B cell (primary cell): Measurements from ENCODE around the gene FBF1. TPM values are rescaled to one million over a fixed set of nuclear protein-coding genes. Genes with fewer than 3 reads are reported as not detected.
A peak's percentile ranks its signal among the peaks of the same experiment; 100 is the strongest.

ENCODE experiments used
- ATAC-seq: fragments of 200-7000 bp; cut with Tn5 transposase; one replicate; pipeline ENCODE4 v1.10.0; 2021; ENCODE audit warnings: low read depth, mild to moderate bottlenecking, moderate number of reproducible peaks, moderate library complexity
- CTCF ChIA-PET: fragments of 350-600 bp; sonication (Branson Sonifier 250); formaldehyde crosslinking; loops from one replicate; lab custom pipeline; 2021; ENCODE audit warnings: antibody characterized with exemption, inconsistent platforms; lab: Charles Lee
- POLR2A ChIA-PET: fragments of 350-600 bp; sonication (Branson Sonifier 250); formaldehyde crosslinking; loops from one replicate; lab custom pipeline; 2021; ENCODE audit warnings: antibody characterized with exemption; lab: Charles Lee
- DNase-seq: peaks from one replicate; pipeline ENCODE4 v3.0.0; 2013
- H2AFZ ChIP-seq: 2 replicates; pipeline ENCODE4 v1.6.1; 2012; ENCODE audit warnings: mild to moderate bottlenecking, low read depth, low read length; ENCODE audit not compliant: insufficient read depth, poor library complexity, severe bottlenecking
- H3K27ac ChIP-seq, 2 donors: 1 replicate in 1 of 2; 2 replicates in 1 of 2; pipeline ENCODE4 v1.5.1; 2012 to 2013; ENCODE audit warnings: low read length in 2 of 2, mild to moderate bottlenecking in 2 of 2, moderate library complexity in 1 of 2
- H3K27me3 ChIP-seq, 4 experiments: fragments of 200-600 bp in 1 of 4; sonication (generic) in 1 of 4; replicated peaks in 1 of 4; 1 replicate in 2 of 4; 2 replicates in 2 of 4; pipeline versions ENCODE4 v1.6.1 to v1.7.0; 2013 to 2016; ENCODE audit warnings: low read length in 3 of 4, mild to moderate bottlenecking in 2 of 4, mixed read lengths in 1 of 4, moderate library complexity in 1 of 4; ENCODE audit not compliant: insufficient read depth in 4 of 4, control insufficient read depth in 3 of 4; ENCODE audit errors: control extremely low read depth in 1 of 4
- H3K36me3 ChIP-seq, 2 experiments: replicated peaks in 1 of 2; 1 replicate in 1 of 2; 2 replicates in 1 of 2; pipeline versions ENCODE4 v1.6.1 to v1.7.1; 2013; ENCODE audit warnings: low read length in 1 of 2; ENCODE audit not compliant: insufficient read depth in 2 of 2, control insufficient read depth in 1 of 2; ENCODE audit errors: control extremely low read depth in 1 of 2, extremely low read depth in 1 of 2
- H3K4me1 ChIP-seq, 2 donors: fragments of 200-600 bp in 1 of 2; sonication (generic) in 1 of 2; 1 replicate in 1 of 2; 2 replicates in 1 of 2; pipeline versions ENCODE4 v1.5.1 to v1.6.1; 2013 to 2017; ENCODE audit warnings: low read length in 2 of 2; ENCODE audit not compliant: control insufficient read depth in 2 of 2, insufficient read depth in 2 of 2
- H3K4me2 ChIP-seq: replicated peaks from 2 replicates; pipeline ENCODE3; 2012; ENCODE audit warnings: mild to moderate bottlenecking, low read depth, low read length; ENCODE audit not compliant: poor library complexity, severe bottlenecking
- H3K4me3 ChIP-seq, 5 experiments: fragments of 200-600 bp in 1 of 5; sonication (generic) in 1 of 5; 1 replicate in 3 of 5; 2 replicates in 2 of 5; pipeline versions ENCODE4 v1.5.1 to v1.7.0; 2011 to 2016; ENCODE audit warnings: low read length in 4 of 5, mild to moderate bottlenecking in 4 of 5, low read depth in 2 of 5, control low read depth in 1 of 5, moderate library complexity in 1 of 5; ENCODE audit not compliant: insufficient read depth in 1 of 5; ENCODE audit errors: control extremely low read depth in 1 of 5, extremely low read depth in 1 of 5
- H3K79me2 ChIP-seq: fragments of 200-600 bp; sonication (generic); one replicate; pipeline ENCODE4 v1.6.0; 2016; ENCODE audit warnings: low read length; ENCODE audit not compliant: control insufficient read depth, insufficient read depth
- H3K9ac ChIP-seq: fragments of 200-600 bp; sonication (generic); 2 replicates; pipeline ENCODE4 v1.6.1; 2017; ENCODE audit warnings: mild to moderate bottlenecking, low read length, moderate library complexity
- H3K9me3 ChIP-seq, 3 donors: one replicate each; pipeline versions ENCODE4 v1.6.1 to v1.7.1; 2013; ENCODE audit warnings: low read length in 2 of 3; ENCODE audit not compliant: control insufficient read depth in 2 of 3, insufficient read depth in 1 of 3; ENCODE audit errors: control extremely low read depth in 1 of 3
- H4K20me1 ChIP-seq: 2 replicates; pipeline ENCODE4 v1.6.0; 2012; ENCODE audit warnings: mild to moderate bottlenecking, low read length; ENCODE audit not compliant: insufficient read depth, control insufficient read depth, poor library complexity, severe bottlenecking
- H3K27ac Mint-ChIP-seq: one replicate; pipeline ENCODE4 v1.8.0; 2021; ENCODE audit warnings: mixed read lengths
- H3K27me3 Mint-ChIP-seq: one replicate; pipeline ENCODE4 v1.8.0; 2021; ENCODE audit warnings: mixed read lengths
- H3K4me1 Mint-ChIP-seq: one replicate; pipeline ENCODE4 v1.8.0; 2021; ENCODE audit warnings: mixed read lengths
- H3K4me3 Mint-ChIP-seq: one replicate; pipeline ENCODE4 v1.8.0; 2021; ENCODE audit warnings: mixed read lengths
- H3K9me3 Mint-ChIP-seq: one replicate; pipeline ENCODE4 v1.8.0; 2022; ENCODE audit warnings: mixed read lengths; ENCODE audit not compliant: insufficient read depth
- EZH2 ChIP-seq: IDR thresholded peaks from 2 replicates; pipeline ENCODE4 v1.6.1; 2012; ENCODE audit warnings: borderline replicate concordance, low read depth, mild to moderate bottlenecking, moderate library complexity, low read length; ENCODE audit not compliant: insufficient read depth, poor library complexity, severe bottlenecking
- WGBS: methylation state at CpG from one replicate; pipeline ENCODE4 v1.1.5; 2013; ENCODE audit warnings: missing lambda C conversion rate; ENCODE audit not compliant: insufficient coverage; 5-methylcytosine and 5-hydroxymethylcytosine counted together
- intact Hi-C: fragments of 100-400 bp; cut with micrococcal nuclease; formaldehyde crosslinking; loops from one replicate; pipeline ENCODE4 v1.10.0; 2022
- polyA plus RNA-seq: library from polyadenylated mRNA; depleted of rRNA; stranded (reverse); fragments of >200 nt; gene quantifications from 2 replicates; pipeline ENCODE4 v1.2.3, GENCODE V29; 2012
- total RNA-seq, 2 donors: library from RNA; stranded (reverse); fragments of 120-200 nt in 1 of 2; gene quantifications; 1 replicate in 1 of 2; 2 replicates in 1 of 2; pipeline versions ENCODE4 v1.2.3 to v1.2.4, GENCODE V29; 2013 to 2022
- TF ChIP-seq, protein P1 (sequence below): fragments of 200-600 bp; IDR thresholded peaks from one replicate; pipeline ENCODE4 v1.8.0; 2022; ENCODE audit warnings: antibody characterized with exemption, mild to moderate bottlenecking

FBF1 gene
- total and polyA plus RNA-seq, 2 donors (not counting 1 experiment from before 2014, with no cell fraction given): 21.6 to 31.5 TPM

DNA sequence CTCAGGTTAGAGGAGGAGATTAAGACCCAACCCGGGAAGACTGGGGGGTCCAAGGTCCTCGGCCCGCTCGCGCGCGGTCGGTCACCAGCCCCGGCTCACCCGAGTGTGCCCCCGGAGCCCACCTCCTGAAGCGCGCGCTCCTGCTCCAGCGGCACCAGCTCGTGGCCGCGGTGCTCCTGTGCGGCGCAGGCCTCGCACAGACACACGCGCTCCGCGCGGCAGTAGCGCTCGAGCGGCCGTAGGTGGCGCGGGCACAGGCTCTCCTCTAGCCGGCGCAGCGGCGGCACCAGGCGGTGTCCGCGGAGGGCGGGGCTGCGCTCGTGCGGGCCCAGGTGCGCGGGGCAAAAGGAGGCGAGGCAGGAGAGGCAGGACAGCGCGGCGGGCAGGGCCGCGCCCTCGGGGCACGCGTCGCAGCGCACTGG lies 63.1 kb downstream of the FBF1 start:
- intact Hi-C loops: loop anchor here (2.0 to 5.0 kb wide), 2 partner anchors 27 to 35 kb away; partner anchors contain the start of genes MRPL38 and UNC13D
- CTCF ChIA-PET: interaction anchor here (0.6 to 5.6 kb wide), 16 partner anchors 8 to 125 kb away, joined by 3 to 52 read pairs (median 6); partner anchors contain the start of genes GALK1, TRIM65, UNC13D and UNK

More for the DNA sequence above, 63.1 kb downstream of the FBF1 start:
- ATAC-seq: peak; percentile 77
- no peaks in the 10 kb centered on the region for H3K9me3 Mint-ChIP-seq
- peak overlapping the region; percentile 91 for H3K27ac Mint-ChIP-seq
- peak overlapping the region; percentile 94 for H2AFZ ChIP-seq
- peak overlapping the region in 4 of 5 experiments; percentile 46 to 69 (median 52) for H3K4me3 ChIP-seq
- H3K4me1 Mint-ChIP-seq: peaks cover 35% of the 10 kb centered on the region
- H3K27me3 ChIP-seq: peaks cover 0 to 7% (median 1%) of the 10 kb centered on the region in 4 experiments
- POLR2A ChIA-PET: interaction anchor here (0.8 to 3.3 kb wide), 7 partner anchors 19 to 113 kb away, joined by 3 to 24 read pairs (median 4); partner anchors contain the start of genes GALK1, MRPL38, TRIM65 and WBP2
- DNase-seq: peak; percentile 87
- peak overlapping the region; percentile 44 to 55 for H3K27ac ChIP-seq
- H3K4me3 Mint-ChIP-seq: peak overlapping the region; percentile 90
- WGBS: 1% methylated on average over 56 of the region's 56 CpGs
- peak overlapping the region; percentile 98 for H3K4me2 ChIP-seq
- peak overlapping the region; percentile 76 for H3K9ac ChIP-seq
- no peaks in the 10 kb centered on the region for H3K36me3 ChIP-seq
- H3K79me2 ChIP-seq: no peaks in the 10 kb centered on the region
- TF ChIP-seq, protein P1, sequence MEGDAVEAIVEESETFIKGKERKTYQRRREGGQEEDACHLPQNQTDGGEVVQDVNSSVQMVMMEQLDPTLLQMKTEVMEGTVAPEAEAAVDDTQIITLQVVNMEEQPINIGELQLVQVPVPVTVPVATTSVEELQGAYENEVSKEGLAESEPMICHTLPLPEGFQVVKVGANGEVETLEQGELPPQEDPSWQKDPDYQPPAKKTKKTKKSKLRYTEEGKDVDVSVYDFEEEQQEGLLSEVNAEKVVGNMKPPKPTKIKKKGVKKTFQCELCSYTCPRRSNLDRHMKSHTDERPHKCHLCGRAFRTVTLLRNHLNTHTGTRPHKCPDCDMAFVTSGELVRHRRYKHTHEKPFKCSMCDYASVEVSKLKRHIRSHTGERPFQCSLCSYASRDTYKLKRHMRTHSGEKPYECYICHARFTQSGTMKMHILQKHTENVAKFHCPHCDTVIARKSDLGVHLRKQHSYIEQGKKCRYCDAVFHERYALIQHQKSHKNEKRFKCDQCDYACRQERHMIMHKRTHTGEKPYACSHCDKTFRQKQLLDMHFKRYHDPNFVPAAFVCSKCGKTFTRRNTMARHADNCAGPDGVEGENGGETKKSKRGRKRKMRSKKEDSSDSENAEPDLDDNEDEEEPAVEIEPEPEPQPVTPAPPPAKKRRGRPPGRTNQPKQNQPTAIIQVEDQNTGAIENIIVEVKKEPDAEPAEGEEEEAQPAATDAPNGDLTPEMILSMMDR: peak; percentile 73
- TF ChIP-seq EZH2: no peak
- no peaks in the 10 kb centered on the region for H4K20me1 ChIP-seq
- no peaks in the 10 kb centered on the region for H3K9me3 ChIP-seq
- H3K4me1 ChIP-seq: peaks cover 30 to 39% of the 10 kb centered on the region in 2 donors
- H3K27me3 Mint-ChIP-seq: peaks cover 4% of the 10 kb centered on the region
